Midbrain (tissue), 1 donor: ENCODE data around the gene NAB2.
"Not testable (repeated sequence)": the region's sequence is repeated elsewhere in the genome, so short reads cannot be mapped to it uniquely, and the experiment has no call there.

Experiments
- DNase-seq: peaks from one replicate; lab custom pipeline; 2025; lab: John Stamatoyannopoulos, UW

NAB2 gene

DNA sequence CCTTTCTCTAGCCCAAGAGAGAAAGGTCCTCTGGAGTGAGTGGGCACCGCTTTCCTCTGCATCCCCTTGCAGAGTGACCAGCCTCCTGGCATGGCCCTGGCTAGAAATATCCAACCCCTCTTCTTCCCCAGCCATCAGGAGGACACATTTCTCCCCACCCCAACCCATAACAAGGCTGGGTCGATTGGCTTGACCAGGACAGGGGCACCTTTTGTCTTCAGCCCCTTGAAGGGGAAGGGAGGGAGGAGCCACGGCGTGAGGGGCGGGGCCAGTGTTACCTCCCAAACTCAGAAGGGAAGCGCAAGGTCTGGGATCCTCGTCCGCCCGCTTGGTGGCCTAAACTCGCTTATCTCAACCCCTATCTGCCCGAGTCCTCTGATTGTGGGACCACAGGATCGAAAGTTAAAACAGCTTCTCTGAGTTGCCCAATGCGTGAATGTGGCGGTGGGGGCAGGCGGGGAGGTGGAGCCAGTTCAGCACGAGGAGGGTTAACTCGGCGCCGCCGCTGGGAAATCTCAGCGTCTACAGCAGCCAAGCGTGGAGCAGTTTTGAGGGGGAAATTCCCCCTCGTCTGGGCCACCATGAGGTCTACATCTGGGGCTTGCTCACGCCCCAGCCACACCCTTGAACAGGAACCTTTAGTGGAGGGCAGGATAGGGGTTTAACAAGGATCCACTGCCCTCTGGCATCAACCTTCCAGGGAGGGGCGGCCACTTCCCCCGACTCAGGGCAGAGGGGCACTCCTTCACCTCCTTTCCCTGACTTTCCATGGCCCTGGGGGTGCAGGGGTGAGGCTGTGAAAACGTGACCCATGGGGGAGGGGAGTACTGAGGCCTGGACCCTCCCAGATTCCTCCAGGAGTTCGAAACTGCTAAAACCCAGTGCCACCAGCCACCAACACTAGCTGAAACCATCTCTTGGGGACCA is 21.5 kb downstream of the NAB2 start:
- no peak for DNase-seq

DNA sequence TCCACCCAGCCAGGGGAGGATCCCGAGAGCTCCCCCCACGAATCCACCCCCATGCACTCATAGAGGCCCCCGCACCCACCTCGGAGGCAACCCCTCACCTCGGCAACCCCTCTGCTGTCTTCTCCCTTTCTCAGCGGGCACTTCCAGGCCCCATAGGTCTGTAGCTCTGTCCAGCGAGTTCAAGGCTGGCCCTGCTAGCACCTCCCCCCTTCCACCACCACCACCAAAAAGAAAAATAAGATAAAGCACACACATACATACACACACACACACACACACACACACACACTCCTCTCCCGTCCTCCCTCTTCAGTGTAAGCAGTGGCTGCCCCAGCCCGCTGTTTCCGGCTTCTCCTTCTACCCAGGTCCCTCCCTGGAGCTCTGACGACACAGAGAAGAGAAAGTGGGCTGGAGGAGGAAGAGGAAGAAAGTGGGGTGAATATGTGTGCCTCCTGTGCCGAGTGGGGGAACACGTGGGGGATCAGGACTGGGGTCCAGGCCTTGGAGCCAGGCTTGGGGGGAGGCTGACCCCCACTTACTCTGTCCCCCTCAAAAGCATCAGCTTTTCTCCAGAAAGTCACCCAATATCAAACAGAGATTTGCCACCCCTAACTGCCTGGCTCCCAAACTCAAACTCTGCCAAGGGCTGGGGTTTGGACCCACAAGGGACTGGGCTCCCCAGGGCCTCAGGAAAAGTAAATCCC is 22.3 kb downstream of the NAB2 start, which contains the start of gene STAT6:
TSS of gene STAT6 (minus strand) at position 332 of the 704 bp plus-strand sequence. CDS start 3,084 bp downstream, outside the sequence.
- peak; percentile 47 for DNase-seq

DNA sequence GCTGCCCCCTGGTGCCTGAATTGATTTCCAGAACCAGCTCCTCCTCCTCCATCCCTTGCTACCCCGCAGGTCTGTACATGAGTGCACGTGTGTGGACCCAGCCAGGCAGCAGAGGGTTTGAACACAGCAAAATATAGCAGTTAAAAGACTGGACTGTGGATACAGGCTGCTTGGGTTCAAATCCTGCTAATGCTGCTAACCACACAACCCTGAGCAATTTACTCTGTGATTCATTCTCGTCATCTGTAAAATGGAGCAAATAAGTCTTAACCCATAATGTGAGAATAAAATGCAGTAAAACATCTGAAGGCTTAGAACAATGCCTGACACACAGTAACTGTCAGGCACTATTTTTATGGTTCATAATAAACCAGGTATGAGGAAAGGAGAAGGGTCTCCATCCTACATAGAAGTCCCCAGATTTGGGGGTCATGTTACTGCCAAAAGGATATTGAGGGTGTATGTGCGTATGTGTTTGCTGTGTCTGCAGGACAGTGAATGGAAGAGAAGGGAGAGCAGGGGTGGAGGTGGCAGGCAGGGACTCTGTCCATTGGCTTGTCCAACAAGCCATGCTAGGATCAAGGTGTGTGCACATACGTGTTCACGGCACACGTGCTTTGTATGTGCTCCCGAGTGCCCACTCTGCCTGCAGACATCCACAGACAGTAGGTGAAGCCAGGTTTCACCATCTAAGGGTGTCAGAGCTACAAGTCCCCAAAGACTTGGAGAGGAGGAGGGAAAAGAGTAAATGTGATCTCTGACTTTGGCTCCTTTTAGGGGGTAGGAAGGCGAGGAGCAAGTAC is 23.8 kb downstream of the NAB2 start:
- DNase-seq, result no peak

DNA sequence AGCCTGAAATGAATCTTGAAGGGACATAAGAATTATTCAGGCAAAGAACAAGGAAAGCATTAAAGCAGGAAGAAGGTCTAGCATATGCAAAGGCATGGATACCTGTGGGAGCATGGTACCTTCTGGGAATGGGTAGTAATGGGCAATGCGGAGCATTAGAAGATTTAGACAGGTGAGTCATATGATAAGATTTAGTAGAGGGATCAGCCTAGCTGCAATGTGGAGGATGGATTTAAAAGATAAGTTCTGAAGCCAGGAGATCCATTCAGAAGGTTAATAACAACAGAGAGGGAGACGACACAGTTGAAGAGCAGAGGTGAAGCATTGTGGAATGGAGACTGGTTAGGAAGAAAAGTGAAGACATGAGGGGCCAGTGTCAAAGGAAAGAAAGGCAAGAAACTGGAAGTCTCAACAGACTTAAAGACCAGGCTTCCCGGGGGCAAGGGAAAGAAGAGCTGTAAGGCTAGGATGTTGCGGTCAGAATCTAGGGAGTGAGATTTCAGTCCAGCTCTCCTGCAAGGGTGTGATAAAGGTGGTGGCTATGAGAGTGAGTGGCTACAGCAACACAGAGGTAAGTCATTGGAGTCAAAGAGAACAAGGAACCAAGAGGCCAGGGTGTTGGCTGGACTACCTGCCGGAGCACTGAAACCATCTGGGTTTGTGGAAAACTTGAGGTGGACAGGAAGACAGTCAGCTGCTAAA is 27.8 kb downstream of the NAB2 start:
- DNase-seq, result no peak

DNA sequence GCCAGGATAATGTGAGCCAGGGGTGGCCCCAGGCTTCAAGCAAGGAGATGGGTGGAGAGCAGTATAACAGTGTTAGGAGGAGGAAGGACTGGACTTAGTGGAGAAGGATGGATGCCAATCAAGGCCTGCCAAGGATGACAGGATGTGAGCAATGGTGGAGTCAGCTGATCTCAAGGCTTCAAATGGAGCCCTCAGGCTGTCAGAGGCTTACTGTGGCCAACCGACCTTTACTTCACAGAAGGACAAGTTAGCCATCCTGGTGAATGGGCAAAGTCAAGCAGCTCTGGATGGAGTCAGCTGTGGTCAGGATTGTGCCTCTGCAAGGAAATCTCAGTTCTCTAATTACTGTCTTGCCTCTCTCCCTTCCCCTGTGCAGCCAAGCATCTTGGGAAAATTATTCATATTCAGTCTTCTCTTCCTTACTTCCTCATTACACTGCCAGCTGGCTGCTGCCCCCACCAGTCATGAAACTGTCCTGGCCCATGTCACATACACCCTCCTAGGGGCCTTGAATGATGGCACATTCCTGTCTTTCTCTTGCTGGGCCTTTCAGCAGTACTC is 29.9 kb downstream of the NAB2 start:
- DNase-seq, result no peak

DNA sequence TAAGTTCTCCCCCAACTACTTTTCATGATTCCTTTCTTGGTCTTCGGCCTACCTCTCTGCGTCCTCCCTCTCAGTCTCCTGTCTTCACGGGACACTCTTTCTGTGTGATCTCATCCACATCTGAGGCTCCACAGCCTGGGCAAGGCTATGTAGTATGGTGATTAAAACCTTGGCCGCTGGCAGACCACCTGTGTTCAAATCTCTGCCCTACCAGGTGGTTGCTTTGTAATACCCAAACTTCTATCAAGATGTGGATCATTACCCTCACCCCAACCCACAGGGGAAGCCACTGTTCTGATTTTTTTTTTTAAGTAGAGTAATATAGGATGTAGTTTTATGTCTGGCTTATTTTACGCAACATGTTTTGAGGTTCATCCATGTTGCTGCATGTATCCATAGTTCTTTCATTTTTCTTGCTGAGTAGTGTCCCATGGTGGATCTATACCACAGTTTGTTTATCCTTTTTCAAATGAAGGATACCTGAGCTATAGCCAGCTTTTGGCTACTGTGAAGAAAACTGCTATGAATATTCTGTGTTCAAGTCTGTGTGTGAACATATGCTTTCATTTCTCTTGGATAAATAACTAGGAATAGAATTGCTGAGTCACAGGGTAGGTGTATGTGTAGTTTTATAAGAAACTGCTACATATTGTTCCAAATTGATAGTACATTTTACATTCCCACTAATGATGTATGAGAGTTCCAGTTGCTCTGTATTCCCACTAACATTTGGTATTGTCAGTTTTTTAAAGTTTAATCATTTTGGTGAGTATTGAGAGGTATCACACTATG is 30.6 kb downstream of the NAB2 start:
- DNase-seq, result no peak

DNA sequence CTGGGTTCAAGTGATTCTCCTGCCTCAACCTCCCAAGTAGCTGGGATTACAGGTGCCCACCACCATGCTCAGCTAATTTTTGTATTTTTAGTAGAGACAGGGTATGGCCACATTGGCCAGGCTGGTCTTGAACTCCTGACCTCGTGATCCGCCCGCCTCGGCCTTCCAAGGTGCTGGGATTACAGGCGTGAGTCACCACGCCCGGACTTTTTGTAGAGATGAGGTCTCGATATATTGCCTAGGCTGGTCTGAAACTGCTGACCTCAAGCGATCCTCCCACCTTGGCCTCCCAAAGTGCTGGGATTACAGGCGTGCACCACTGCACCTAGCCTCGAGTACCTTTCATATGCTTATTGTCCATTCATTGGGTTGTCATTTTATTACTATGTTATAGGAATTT is 31.8 kb downstream of the NAB2 start:
- not testable (repeated sequence) for DNase-seq

DNA sequence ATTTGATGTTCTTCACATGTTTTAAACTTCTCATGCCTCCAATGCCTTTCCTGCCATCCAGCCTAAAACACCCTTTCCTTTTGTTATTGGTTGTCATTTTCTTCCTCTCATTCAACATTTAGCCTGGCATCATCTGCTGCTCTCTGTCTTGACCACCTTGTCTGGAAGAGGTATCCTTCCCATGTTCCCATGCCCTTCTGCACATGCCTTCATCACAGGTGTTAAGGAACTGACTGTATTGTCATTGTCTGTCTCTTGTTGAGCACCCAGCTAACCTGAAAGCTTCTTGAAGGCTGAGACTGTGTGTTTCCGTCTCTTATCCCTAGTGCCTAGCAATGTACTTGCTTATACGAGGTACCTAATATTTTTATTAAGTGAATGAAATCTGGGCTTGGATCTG is 34.9 kb downstream of the NAB2 start:
- DNase-seq, result no peak

DNA sequence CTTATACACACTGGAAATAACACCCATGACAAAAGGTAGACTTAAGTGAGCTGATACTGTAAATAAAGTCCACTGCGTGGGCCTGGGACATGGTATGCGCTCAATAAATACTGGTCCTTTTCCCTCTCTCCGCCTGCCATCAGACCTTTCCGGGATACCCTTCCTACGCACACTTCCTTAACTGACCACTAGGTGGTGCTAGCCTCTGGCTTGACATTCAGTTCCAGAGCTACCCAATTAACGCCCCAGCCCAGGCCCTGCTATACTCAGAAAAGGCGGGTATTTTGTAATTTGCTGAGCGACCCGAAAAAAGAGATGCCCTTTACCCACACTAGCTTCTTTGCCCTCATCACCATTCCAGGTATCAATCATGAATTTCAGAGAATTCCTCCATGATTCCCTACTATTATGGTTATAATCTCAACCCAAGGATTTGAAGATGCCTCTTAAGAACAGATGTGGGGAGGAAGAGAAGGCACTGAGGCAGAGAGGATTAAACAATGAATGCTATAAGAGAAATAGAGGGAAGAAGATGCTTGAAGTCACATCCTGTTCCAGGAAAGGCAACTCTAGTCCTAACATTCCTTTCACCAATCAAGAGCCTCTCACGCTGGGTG is 35.5 kb downstream of the NAB2 start:
- peak; percentile 86 for DNase-seq

DNA sequence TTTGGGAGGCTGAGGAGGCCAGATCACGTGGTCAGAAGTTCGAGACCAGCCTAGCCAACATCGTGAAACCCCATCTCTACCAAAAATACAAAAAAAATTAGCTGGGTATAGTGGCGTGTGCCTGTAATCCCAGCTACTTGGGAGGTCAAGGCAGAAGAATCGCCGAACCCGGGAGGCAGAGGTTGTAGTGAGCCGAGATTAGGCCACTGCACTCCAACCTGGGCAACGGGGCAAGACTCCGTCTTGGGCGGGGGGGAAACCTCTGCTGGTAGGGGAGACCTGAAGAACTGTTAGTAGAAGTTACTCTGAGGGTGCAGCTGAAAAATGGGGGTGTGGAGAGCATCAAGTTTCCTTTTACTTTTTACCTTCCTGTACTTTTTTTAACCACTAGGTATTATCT is 37.1 kb downstream of the NAB2 start:
- DNase-seq, result no peak

DNA sequence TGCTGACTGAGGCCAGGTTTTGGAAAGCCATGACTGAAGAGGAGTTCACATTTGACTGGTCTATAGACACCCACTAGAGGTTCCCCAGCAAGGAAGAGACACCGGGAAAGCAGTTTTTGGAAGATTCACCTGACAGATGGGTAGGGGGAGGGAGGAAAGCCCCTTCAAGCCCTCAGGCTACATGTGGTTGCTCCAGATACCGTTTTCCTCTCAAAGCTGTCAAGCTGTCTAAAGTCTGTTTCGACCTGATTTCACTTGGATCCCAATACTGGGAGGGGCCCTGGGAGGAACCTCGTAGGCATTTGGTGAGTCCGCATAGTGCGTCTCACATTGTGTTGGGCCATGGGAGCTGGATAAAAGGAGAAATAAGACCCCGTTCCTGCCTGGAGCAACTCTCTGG is 37.6 kb downstream of the NAB2 start:
- DNase-seq, result no peak

DNA sequence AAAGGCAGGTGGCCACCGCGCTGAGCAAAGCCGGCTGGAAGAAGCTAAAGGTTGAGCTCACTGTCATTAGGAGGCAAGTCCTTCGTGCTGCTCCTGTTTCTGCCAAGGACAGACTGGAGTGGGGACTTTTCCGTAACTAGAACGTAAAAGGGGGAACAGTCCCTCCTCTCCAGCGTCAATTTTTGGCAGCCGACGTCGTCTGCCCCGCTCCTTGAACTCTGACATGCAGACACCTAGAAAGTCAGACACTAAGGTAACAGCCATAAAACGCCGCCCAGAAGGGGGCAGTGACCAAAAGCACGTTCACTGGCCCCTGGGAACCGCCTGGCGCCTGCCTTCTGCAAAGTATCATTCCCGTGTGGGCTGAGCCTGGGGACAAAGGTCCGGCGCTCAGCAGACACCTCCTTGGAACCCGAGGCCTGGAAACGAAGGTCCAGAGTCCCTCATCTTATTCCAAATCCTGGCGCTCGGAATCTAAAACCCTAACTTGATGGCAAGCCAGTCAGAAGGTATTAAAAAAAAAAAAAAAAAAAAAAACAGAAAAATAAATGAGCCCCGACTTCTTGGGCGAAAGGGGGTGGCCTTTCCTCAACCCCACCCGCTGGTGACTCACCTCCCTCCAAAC is 38.3 kb downstream of the NAB2 start:
- peak; percentile 56 for DNase-seq

DNA sequence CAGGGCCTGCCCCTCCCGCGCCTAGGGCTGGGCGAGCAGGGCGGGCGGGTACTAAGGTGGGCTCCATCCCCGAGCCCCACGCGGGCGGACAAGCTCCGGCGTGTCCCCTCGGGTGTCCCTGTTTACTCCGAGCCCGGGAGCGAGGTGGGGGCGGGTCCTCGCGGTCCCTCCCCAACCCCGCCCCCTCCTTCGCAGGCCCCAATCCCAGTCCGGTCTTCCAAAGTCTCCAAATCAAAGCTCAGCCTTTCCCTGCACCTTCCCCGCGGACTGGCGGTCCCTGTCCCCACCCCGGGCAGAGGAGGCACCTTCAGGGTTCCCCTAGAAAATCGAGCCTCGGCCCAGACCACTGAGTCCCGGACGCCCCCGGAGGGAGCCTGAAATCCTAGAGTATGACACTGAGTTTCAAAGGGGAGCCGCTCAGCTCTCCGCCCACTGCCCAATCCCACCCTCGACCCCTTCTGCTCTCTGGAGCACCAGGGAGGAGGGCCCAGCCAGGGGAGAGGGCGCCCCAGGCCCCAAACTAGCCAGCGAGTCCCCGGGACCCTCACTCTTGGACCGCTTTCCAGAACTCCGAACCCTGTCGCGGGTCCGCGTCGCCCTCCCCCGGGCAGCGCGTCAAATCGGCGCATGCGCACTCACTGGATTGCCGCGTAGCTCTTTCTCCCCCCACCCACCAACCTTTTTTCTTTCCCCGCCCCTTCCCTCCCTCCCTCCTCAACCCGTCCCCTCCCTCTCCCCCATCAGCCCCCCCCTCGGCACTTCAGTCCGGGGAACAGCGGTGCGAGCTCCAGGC is 39.0 kb downstream of the NAB2 start, which contains the start of gene LRP1:
TSS of gene LRP1 (plus strand) at position 758 of the 793 bp plus-strand sequence. CDS start 482 bp downstream, outside the sequence.
- DNase-seq, result peak; percentile 86

DNA sequence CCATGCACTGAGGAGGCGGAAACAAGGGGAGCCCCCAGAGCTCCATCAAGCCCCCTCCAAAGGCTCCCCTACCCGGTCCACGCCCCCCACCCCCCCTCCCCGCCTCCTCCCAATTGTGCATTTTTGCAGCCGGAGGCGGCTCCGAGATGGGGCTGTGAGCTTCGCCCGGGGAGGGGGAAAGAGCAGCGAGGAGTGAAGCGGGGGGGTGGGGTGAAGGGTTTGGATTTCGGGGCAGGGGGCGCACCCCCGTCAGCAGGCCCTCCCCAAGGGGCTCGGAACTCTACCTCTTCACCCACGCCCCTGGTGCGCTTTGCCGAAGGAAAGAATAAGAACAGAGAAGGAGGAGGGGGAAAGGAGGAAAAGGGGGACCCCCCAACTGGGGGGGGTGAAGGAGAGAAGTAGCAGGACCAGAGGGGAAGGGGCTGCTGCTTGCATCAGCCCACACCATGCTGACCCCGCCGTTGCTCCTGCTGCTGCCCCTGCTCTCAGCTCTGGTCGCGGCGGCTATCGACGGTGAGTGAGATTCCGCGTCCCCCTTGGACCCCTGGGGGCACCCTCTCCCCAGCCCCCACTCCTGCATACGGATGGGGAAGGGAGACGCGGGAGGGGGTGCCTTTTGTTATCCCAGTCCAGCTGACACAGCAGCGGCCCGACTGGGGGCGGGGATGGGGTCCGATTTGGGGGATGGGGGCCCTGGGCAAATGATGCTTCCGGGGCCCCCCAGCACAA is 39.8 kb downstream of the NAB2 start:
- DNase-seq, result peak; percentile 30

DNA sequence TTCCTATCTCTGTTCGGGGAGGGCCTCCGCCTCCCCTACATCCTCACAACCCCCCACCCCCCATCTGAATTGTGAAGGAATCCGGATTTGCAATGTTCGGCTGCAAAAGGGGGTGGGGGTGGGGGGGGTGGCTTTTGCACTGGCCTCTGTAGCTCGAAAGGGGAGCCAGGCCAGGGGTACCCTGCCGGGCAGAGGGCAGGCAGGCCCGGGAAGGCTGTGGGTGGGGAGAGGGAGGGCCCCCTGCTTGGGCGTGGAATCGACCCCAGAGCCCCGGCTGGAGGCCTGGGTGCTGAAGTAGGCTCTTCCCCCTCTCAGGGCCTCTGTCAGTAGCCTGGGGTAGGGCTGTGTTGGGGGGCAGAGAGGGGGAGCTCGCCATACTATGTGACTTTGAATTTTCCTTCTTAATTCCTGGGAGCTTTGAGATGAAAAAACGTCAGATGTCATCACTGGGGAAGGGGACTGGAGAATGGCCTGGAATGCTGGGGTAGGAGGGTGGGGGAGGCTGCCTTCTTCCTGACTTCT is 40.5 kb downstream of the NAB2 start:
- DNase-seq, result no peak

DNA sequence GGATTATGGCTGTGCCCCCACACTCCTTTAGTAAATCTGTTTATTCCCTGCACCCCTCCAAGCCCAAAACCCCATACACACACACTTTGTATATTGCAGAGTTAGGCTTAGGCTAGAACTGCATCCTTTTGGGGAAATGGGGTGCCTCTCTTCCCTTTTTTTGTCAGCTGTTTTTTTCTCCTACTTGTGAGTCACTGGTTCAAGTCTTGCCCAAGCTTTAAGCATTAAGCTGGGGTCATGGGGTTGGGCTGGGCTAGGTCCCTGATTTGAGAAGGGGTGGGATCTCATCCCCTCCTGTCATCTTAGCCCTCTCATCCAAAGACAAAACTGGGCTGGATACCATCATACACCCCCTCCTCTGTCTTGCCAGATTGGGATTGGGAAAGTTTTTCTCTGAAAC is 41.0 kb downstream of the NAB2 start:
- no peak for DNase-seq

DNA sequence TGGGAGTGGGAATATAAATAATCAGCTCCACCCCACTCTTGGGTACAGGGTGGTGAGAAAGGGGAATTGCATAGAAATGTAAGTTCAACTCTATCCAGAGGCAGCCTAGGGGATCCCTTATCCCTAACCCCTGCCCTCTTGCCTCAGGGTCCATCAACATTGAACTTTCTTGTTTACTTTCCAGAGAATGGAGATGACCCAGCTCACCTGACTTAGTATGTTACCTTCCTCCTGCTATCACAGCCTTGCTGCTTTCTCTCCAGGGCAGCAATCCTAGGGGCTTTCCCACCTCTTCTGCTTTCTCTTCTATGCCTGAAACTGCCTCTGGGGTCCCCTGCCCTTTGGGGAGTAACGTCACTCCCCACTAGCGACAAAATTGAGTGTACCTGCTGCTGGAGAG is 42.0 kb downstream of the NAB2 start:
- DNase-seq, result no peak
